ENCODE results near the gene NPY.
"Not testable (repeated sequence)": the region's sequence is repeated elsewhere in the genome, so short reads cannot be mapped to it uniquely, and the experiment has no call there.

NPY gene

GRCh38 chr7:24283897-24284698 is at the start of gene NPY:
Gene NPY (plus strand): TSS chr7:24284190. CDS start chr7:24285241, 1,051 bp downstream.
- no peak for DNase-seq (ENCODE audit: low read depth)

- DNase-seq (ENCODE audit: low read depth), result no peak
Measured at GRCh38 chr7:24239260-24239659, 44.7 kb upstream of the NPY start.

- no peak for DNase-seq (ENCODE audit: low read depth)
Measured at GRCh38 chr7:24241206-24241605, 42.8 kb upstream of the NPY start.

GRCh38 chr7:24244554-24244953 is 39.4 kb upstream of the NPY start:
- DNase-seq (ENCODE audit: low read depth), result no peak

GRCh38 chr7:24245362-24245761 is 38.6 kb upstream of the NPY start:
- DNase-seq (ENCODE audit: low read depth), result no peak

GRCh38 chr7:24249266-24249665 is 34.7 kb upstream of the NPY start:
- DNase-seq (ENCODE audit: low read depth), result no peak

- DNase-seq (ENCODE audit: low read depth), result no peak
Measured at GRCh38 chr7:24251568-24251967, 32.4 kb upstream of the NPY start.

- DNase-seq (ENCODE audit: low read depth), result peak; percentile 1
Measured at GRCh38 chr7:24255139-24255538, 28.9 kb upstream of the NPY start.

GRCh38 chr7:24258324-24258723 is 25.7 kb upstream of the NPY start:
- DNase-seq (ENCODE audit: low read depth), result not testable (repeated sequence)

GRCh38 chr7:24271938-24272337 is 12.1 kb upstream of the NPY start:
- no peak for DNase-seq (ENCODE audit: low read depth)

GRCh38 chr7:24279512-24279911 is 4.5 kb upstream of the NPY start:
- DNase-seq (ENCODE audit: low read depth), result no peak

GRCh38 chr7:24283554-24283896 is 465 bp upstream of the NPY start:
- DNase-seq (ENCODE audit: low read depth), result no peak

GRCh38 chr7:24284699-24285506 is 913 bp downstream of the NPY start:
- no peak for DNase-seq (ENCODE audit: low read depth)

GRCh38 chr7:24290004-24290641 is 6.1 kb downstream of the NPY start:
- DNase-seq (ENCODE audit: low read depth), result peak; percentile 49

GRCh38 chr7:24291271-24291670 is 7.3 kb downstream of the NPY start:
- no peak for DNase-seq (ENCODE audit: low read depth)

GRCh38 chr7:24297362-24297761 is 13.4 kb downstream of the NPY start:
- no peak for DNase-seq (ENCODE audit: low read depth)

GRCh38 chr7:24298696-24299095 is 14.7 kb downstream of the NPY start:
- no peak for DNase-seq (ENCODE audit: low read depth)

GRCh38 chr7:24299192-24299591 is 15.2 kb downstream of the NPY start:
- DNase-seq (ENCODE audit: low read depth), result no peak

- no peak for DNase-seq (ENCODE audit: low read depth)
Measured at GRCh38 chr7:24301703-24302102, 17.7 kb downstream of the NPY start.

- no peak for DNase-seq (ENCODE audit: low read depth)
Measured at GRCh38 chr7:24304494-24305095, 20.6 kb downstream of the NPY start.

GRCh38 chr7:24307326-24307725 is 23.3 kb downstream of the NPY start:
- DNase-seq (ENCODE audit: low read depth), result no peak

GRCh38 chr7:24312588-24312987 is 28.6 kb downstream of the NPY start:
- DNase-seq (ENCODE audit: low read depth), result no peak

- no peak for DNase-seq (ENCODE audit: low read depth)
Measured at GRCh38 chr7:24313777-24314176, 29.8 kb downstream of the NPY start.
